Activated T-helper 1 cell treated with anti-CD3 and anti-CD28 coated beads, Interleukin-12 subunit alpha, Interleukin-12 subunit beta, Interleukin-2, Interleukin-4 antibody, amounts not matched to agents 30 ng/mL and 10 ng/mL and 1 ng/mL, durations not matched to agents 14 hours and 24 hours and 36 hours (primary cell): Measurements from ENCODE around the gene PSME4. TPM values are rescaled to one million over a fixed set of nuclear protein-coding genes. Genes with fewer than 3 reads are reported as not detected.
"Not testable (repeated sequence)": the region's sequence is repeated elsewhere in the genome, so short reads cannot be mapped to it uniquely, and the experiment has no call there.

ENCODE experiments used
- DNase-seq: peaks from one replicate; pipeline ENCODE4 v3.0.0; 2021; ENCODE audit warnings: low spot score
- H3K27ac Mint-ChIP-seq: one replicate; pipeline ENCODE4 v1.8.0; 2021; ENCODE audit warnings: mild to moderate bottlenecking, mixed read lengths
- H3K27me3 Mint-ChIP-seq: one replicate; pipeline ENCODE4 v1.8.0; 2022; ENCODE audit warnings: mild to moderate bottlenecking, moderate library complexity, mixed read lengths; ENCODE audit not compliant: insufficient read depth
- H3K36me3 Mint-ChIP-seq: one replicate; pipeline ENCODE4 v1.8.0; 2021; ENCODE audit warnings: low read depth, mixed read lengths
- H3K4me1 Mint-ChIP-seq: one replicate; pipeline ENCODE4 v1.8.0; 2021; ENCODE audit warnings: low read depth, mixed read lengths
- H3K4me3 Mint-ChIP-seq: one replicate; pipeline ENCODE4 v1.8.0; 2021; ENCODE audit warnings: mild to moderate bottlenecking, moderate library complexity, mixed read lengths
- H3K9me3 Mint-ChIP-seq: one replicate; pipeline ENCODE4 v1.8.0; 2021; ENCODE audit warnings: mixed read lengths
- intact Hi-C: fragments of 100-400 bp; cut with micrococcal nuclease; formaldehyde crosslinking; loops from one replicate; pipeline ENCODE4 v1.15.1; 2024
- total RNA-seq: library from RNA; stranded (reverse); gene quantifications from 2 replicates; pipeline ENCODE4 v1.2.3, GENCODE V29; 2022

The PSME4 gene
- total RNA-seq, 1 donor from 2014 or later = 59.7 TPM

DNA sequence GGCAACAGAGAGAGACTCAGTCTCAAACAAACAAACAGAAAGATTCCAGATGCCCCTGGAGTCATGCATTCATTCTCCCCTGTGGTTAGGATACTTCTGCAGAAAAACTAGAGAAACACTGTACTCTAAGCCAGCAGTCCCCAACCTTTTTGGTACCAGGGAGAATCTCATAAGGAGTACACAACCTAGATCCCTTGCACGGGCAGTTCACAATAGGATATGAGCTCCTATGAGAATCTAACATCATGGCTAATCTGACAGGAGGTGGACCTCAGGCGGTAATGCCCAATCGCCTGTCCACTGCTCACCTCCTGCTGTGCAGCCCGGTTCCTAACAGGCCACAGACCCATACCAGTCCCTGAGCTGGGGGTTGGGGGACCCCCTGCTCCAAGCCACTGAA, 18.3 kb downstream of the PSME4 start:
- DNase-seq = no peak
- Mint-ChIP-seq H3K9me3 (no peaks in the 10 kb centered on the region), H3K36me3 (peaks cover 14% of the 10 kb centered on the region), H3K4me3 (no peak overlapping the region), H3K4me1 (peaks cover 10% of the 10 kb centered on the region), H3K27me3 (no peaks in the 10 kb centered on the region), H3K27ac (no peak overlapping the region)
- intact Hi-C loops = no loop called here

DNA sequence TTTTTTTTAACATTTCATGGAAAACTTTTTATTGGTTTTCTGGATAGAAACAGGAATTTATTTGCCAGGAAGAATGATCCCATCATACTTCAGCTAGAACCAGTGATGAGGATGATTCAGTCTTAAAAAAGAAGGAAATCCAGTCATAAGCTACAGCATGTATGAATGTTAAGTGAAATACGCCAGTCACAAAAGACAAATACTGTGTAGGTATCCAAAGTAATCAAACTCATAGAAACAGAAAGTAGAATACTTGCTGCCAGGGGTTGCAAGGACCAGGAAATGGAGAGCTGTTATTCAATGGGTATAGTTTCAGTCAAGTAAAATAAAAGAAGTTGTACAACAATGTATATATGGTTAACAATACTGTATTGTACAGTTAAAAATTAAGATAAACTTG, 21.3 kb downstream of the PSME4 start:
- no peaks in the 10 kb centered on the region for H3K9me3 Mint-ChIP-seq
- H3K27ac Mint-ChIP-seq = no peak overlapping the region
- intact Hi-C loops = no loop called here
- peaks cover 15% of the 10 kb centered on the region for H3K4me1 Mint-ChIP-seq
- DNase-seq = no peak
- H3K36me3 Mint-ChIP-seq = peaks cover 26% of the 10 kb centered on the region
- no peak overlapping the region for H3K4me3 Mint-ChIP-seq
- no peaks in the 10 kb centered on the region for H3K27me3 Mint-ChIP-seq

DNA sequence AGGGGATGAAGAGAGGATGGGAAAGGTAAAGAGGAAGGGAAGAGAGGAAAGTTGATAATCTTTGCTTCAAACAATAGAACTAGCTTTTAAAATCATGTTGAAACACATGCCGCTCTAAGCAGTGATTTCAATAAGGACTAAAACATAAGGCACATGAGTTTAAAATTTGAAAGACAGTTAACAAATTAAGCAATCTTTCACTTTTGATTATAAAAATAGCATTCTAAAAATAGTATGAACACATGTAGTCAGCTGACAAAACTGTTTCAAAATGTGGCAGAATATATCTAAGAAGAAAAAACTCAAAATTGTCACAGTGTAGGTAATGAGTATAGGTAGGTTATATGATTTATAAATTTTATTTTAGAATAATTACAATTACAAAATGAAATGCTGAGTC, 25.3 kb downstream of the PSME4 start:
- intact Hi-C loops = no loop called here
- peaks cover 15% of the 10 kb centered on the region for H3K4me1 Mint-ChIP-seq
- H3K9me3 Mint-ChIP-seq = no peaks in the 10 kb centered on the region
- no peaks in the 10 kb centered on the region for H3K27me3 Mint-ChIP-seq
- no peak overlapping the region for H3K4me3 Mint-ChIP-seq
- no peak overlapping the region for H3K27ac Mint-ChIP-seq
- peaks cover 35% of the 10 kb centered on the region for H3K36me3 Mint-ChIP-seq
- no peak for DNase-seq

DNA sequence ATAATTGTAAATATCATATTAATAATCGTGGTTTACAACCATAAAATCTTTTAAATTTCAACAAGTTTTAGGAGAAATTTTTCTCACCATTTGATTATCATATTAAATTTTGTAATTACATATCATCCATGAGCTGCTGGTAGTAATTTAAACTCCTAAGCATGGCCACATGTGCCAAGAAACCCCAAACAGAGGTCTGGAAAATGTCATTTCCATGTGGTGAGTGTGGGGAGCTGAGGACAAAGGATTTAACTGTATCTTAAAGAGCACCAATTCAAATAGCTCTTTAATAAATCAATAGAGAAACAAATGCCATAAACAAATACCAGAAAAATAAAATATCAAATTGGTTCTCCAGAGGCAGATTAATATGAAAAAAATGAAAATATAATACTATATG, 26.3 kb downstream of the PSME4 start:
- intact Hi-C loops = no loop called here
- H3K4me3 Mint-ChIP-seq = no peak overlapping the region
- peaks cover 9% of the 10 kb centered on the region for H3K4me1 Mint-ChIP-seq
- H3K27ac Mint-ChIP-seq = no peak overlapping the region
- DNase-seq = no peak
- H3K27me3 Mint-ChIP-seq = no peaks in the 10 kb centered on the region
- H3K36me3 Mint-ChIP-seq = peaks cover 35% of the 10 kb centered on the region
- H3K9me3 Mint-ChIP-seq = no peaks in the 10 kb centered on the region

GRCh38 chr2:53942280-53942679, 28.5 kb downstream of the PSME4 start:
- DNase-seq = no peak
- Mint-ChIP-seq H3K9me3 (no peaks in the 10 kb centered on the region), H3K4me3 (no peak overlapping the region), H3K27me3 (no peaks in the 10 kb centered on the region), H3K36me3 (peaks cover 29% of the 10 kb centered on the region), H3K4me1 (peaks cover 6% of the 10 kb centered on the region), H3K27ac (no peak overlapping the region)
- intact Hi-C loops = loop anchor here (2.0 kb wide), 1 partner anchor 19 kb away; no protein-coding TSS in a partner anchor

GRCh38 chr2:53941749-53942148, 29.0 kb downstream of the PSME4 start:
- Mint-ChIP-seq H3K36me3 (peaks cover 31% of the 10 kb centered on the region), H3K4me1 (peaks cover 6% of the 10 kb centered on the region), H3K9me3 (no peaks in the 10 kb centered on the region), H3K27ac (no peak overlapping the region), H3K4me3 (no peak overlapping the region), H3K27me3 (no peaks in the 10 kb centered on the region)
- DNase-seq = no peak
- intact Hi-C loops = loop anchor here (2.0 kb wide), 1 partner anchor 19 kb away; no protein-coding TSS in a partner anchor

DNA sequence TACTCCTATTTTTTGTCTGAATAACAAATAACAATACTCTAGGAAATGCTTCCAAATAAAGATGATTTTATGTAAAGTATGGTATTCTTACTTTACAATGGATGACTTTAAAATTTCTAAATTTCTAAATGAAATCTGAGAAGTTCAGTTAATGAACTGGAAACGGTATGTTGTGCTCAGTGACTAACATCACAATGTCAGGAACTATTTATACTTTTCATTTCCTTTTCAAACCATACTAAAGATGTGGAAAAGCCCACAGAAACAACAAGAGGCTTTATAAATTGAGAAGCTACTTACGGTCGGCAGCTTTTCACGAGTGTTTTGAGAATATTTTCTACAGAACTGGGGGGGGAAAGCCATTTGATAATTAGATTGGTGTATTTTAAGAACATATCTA, 31.1 kb downstream of the PSME4 start:
- Mint-ChIP-seq H3K4me3 (no peak overlapping the region), H3K27ac (no peak overlapping the region), H3K9me3 (no peaks in the 10 kb centered on the region), H3K27me3 (no peaks in the 10 kb centered on the region), H3K36me3 (peaks cover 26% of the 10 kb centered on the region), H3K4me1 (no peaks in the 10 kb centered on the region)
- no peak for DNase-seq
- intact Hi-C loops = no loop called here

DNA sequence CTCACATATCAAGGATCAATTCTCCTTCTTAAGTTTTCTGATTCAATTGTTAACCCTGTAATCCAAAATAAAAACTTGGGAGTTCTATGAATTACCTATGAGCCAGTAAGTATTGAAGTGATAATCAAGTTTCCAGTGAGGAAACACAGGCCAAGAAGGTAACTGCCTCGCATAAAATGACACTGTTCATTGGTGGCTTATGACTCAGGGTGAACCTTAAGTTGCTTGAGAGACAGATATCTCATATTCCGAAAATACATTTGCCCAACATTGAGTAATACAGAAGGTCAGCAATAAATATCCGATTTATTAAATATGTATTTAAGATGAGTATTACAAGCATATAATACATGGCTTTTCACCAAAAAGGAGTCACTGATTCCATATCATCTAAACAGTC, 31.9 kb downstream of the PSME4 start:
- no peaks in the 10 kb centered on the region for H3K27me3 Mint-ChIP-seq
- no peaks in the 10 kb centered on the region for H3K4me1 Mint-ChIP-seq
- no peak for DNase-seq
- H3K4me3 Mint-ChIP-seq = no peak overlapping the region
- no peak overlapping the region for H3K27ac Mint-ChIP-seq
- peaks cover 27% of the 10 kb centered on the region for H3K36me3 Mint-ChIP-seq
- intact Hi-C loops = no loop called here
- no peaks in the 10 kb centered on the region for H3K9me3 Mint-ChIP-seq

DNA sequence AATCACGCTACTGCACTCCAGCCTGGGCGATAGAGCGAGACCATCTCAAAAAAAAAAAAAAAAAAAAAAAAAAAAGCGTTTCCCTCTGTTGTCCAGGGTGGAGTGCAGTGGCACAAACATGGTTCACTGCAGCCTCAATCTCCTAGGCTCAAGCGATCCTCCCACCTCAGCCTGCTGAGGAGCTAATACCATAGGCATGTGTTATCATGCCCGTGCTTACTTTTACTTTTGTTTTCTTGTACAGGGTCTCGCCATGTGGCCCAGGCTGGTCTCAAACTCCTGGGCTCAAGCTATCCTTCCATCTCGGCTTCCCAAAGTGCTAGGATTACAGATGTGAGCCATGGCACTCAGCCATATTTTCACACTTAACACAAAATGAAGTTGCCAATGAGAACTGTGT, 37.5 kb downstream of the PSME4 start:
- intact Hi-C loops = no loop called here
- no peaks in the 10 kb centered on the region for H3K9me3 Mint-ChIP-seq
- H3K4me3 Mint-ChIP-seq = no peak overlapping the region
- H3K27ac Mint-ChIP-seq = no peak overlapping the region
- peaks cover 42% of the 10 kb centered on the region for H3K36me3 Mint-ChIP-seq
- H3K27me3 Mint-ChIP-seq = no peaks in the 10 kb centered on the region
- no peak for DNase-seq
- no peaks in the 10 kb centered on the region for H3K4me1 Mint-ChIP-seq

DNA sequence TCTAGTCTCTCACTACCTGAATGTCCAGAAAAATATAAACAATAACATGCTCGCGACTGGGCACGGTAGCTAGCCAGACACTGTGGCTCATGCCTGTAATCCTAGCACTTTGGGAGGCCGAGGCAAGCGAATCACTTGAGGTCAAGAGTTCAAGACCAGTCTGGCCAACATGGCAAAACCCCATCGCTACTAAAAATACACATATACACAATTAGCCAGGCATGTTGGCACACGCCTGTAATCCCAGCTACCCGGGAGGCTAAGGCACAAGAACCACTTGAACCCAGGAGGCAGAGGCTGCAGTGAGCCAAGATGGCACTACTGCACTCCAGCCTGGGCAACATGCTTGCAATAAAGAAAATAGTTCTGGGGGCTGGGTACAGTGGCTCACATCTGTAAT, 44.5 kb downstream of the PSME4 start:
- H3K27me3 Mint-ChIP-seq, H3K9me3 Mint-ChIP-seq, H3K4me3 Mint-ChIP-seq, H3K4me1 Mint-ChIP-seq, H3K27ac Mint-ChIP-seq, DNase-seq, intact Hi-C loops: not testable (repeated sequence)
- peaks cover 43% of the 10 kb centered on the region for H3K36me3 Mint-ChIP-seq

- peaks cover 22% of the 10 kb centered on the region for H3K4me1 Mint-ChIP-seq
- H3K27ac Mint-ChIP-seq = peak overlapping the region; percentile 74
- no peaks in the 10 kb centered on the region for H3K9me3 Mint-ChIP-seq
- H3K36me3 Mint-ChIP-seq = peaks cover 34% of the 10 kb centered on the region
- H3K4me3 Mint-ChIP-seq = no peak overlapping the region
- DNase-seq = peak; percentile 15
- no peaks in the 10 kb centered on the region for H3K27me3 Mint-ChIP-seq
- intact Hi-C loops = loop anchor here (5.0 kb wide), 3 partner anchors 59 to 139 kb away; partner anchors contain the start of genes ASB3, ERLEC1 and PSME4
These were observed 57.1 kb downstream of the PSME4 start for GRCh38 chr2:53913721-53914120.

GRCh38 chr2:53911434-53912189, 59.2 kb downstream of the PSME4 start:
- H3K9me3 Mint-ChIP-seq = no peaks in the 10 kb centered on the region
- DNase-seq = no peak
- H3K4me3 Mint-ChIP-seq = no peak overlapping the region
- H3K4me1 Mint-ChIP-seq = peaks cover 22% of the 10 kb centered on the region
- intact Hi-C loops = loop anchor here (5.0 kb wide), 3 partner anchors 61 to 141 kb away; partner anchors contain the start of genes ASB3, ERLEC1 and PSME4
- peaks cover 37% of the 10 kb centered on the region for H3K36me3 Mint-ChIP-seq
- no peaks in the 10 kb centered on the region for H3K27me3 Mint-ChIP-seq
- no peak overlapping the region for H3K27ac Mint-ChIP-seq

- Mint-ChIP-seq H3K4me1 (peaks cover 6% of the 10 kb centered on the region), H3K4me3 (no peak overlapping the region), H3K9me3 (no peaks in the 10 kb centered on the region), H3K27me3 (no peaks in the 10 kb centered on the region), H3K27ac (no peak overlapping the region), H3K36me3 (peaks cover 37% of the 10 kb centered on the region)
- no peak for DNase-seq
- intact Hi-C loops = no loop called here
These were observed 63.2 kb downstream of the PSME4 start for GRCh38 chr2:53907582-53907981.
